OCI-LY1 (cell line): ENCODE measurements around the gene NLRP6.
"Not testable (repeated sequence)": the region's sequence is repeated elsewhere in the genome, so short reads cannot be mapped to it uniquely, and the experiment has no call there.

ENCODE experiments used
- H2AFZ ChIP-seq: fragments of 200-600 bp; sonication (generic), shearing (Covaris generic); 2 replicates; pipeline ENCODE4 v1.6.0; 2014; ENCODE audit warnings: antibody characterized with exemption, mild to moderate bottlenecking, low read length
- H3F3A ChIP-seq: fragments of 200-600 bp; sonication (generic), shearing (Covaris generic); 2 replicates; pipeline ENCODE4 v1.6.0; 2014; ENCODE audit warnings: mild to moderate bottlenecking, antibody characterized with exemption, low read length, moderate library complexity; ENCODE audit not compliant: insufficient read depth
- H3K27ac ChIP-seq: fragments of 200-600 bp; sonication (generic); 2 replicates; pipeline ENCODE4 v1.5.1; 2014; ENCODE audit warnings: low read length, mixed run types, mild to moderate bottlenecking, low read depth; ENCODE audit not compliant: poor library complexity, severe bottlenecking
- H3K27me3 ChIP-seq: fragments of 200-600 bp; sonication (generic); 2 replicates; pipeline ENCODE4 v1.6.0; 2014; ENCODE audit warnings: antibody characterized with exemption, mild to moderate bottlenecking, low read length, moderate library complexity; ENCODE audit not compliant: insufficient read depth
- H3K36me3 ChIP-seq: fragments of 200-600 bp; sonication (generic); 2 replicates; pipeline ENCODE4 v1.6.1; 2014; ENCODE audit warnings: mild to moderate bottlenecking, antibody characterized with exemption, low read length, moderate library complexity, mixed read lengths; ENCODE audit not compliant: insufficient read depth
- H3K4me1 ChIP-seq: fragments of 200-600 bp; sonication (generic); 2 replicates; pipeline ENCODE4 v1.5.1; 2014; ENCODE audit warnings: mild to moderate bottlenecking, low read length, moderate library complexity; ENCODE audit not compliant: insufficient read depth, severe bottlenecking
- H3K4me2 ChIP-seq: fragments of 200-600 bp; sonication (generic), shearing (Covaris generic); 2 replicates; pipeline ENCODE4 v1.6.1; 2014; ENCODE audit warnings: low read length
- H3K4me3 ChIP-seq: fragments of 200-600 bp; sonication (generic); 2 replicates; pipeline ENCODE4 v1.5.1; 2014; ENCODE audit warnings: low read length, low read depth, mild to moderate bottlenecking, mixed read lengths; ENCODE audit not compliant: poor library complexity, severe bottlenecking
- H3K79me2 ChIP-seq: fragments of 200-600 bp; shearing (Covaris generic); 2 replicates; pipeline ENCODE4 v1.6.1; 2016; ENCODE audit warnings: mixed run types, low read length, mixed read lengths; ENCODE audit not compliant: insufficient read depth
- H3K9ac ChIP-seq: fragments of 200-600 bp; sonication (generic), shearing (Covaris generic); 2 replicates; pipeline ENCODE4 v1.6.1; 2014; ENCODE audit warnings: mild to moderate bottlenecking, low read length, mixed read lengths
- H3K9me2 ChIP-seq: fragments of 200-600 bp; sonication (generic), shearing (Covaris generic); 2 replicates; pipeline ENCODE4 v1.6.1; 2014; ENCODE audit warnings: low read depth, mild to moderate bottlenecking, low read length, mixed read lengths
- H3K9me3 ChIP-seq: fragments of 200-600 bp; shearing (Covaris generic); 2 replicates; pipeline ENCODE4 v1.6.1; 2014; ENCODE audit warnings: low read length, mixed read lengths
- H4K20me1 ChIP-seq: fragments of 200-600 bp; sonication (generic), shearing (Covaris generic); 2 replicates; pipeline ENCODE4 v1.6.0; 2016; ENCODE audit warnings: mild to moderate bottlenecking, low read length; ENCODE audit not compliant: insufficient read depth
- CTCF ChIP-seq: fragments of 200-600 bp; sonication (generic), shearing (Covaris generic); IDR thresholded peaks from 2 replicates; pipeline ENCODE4 v1.5.1; 2017; ENCODE audit warnings: mild to moderate bottlenecking, antibody characterized with exemption, low read length, moderate library complexity, mixed read lengths
- EZH2 ChIP-seq: fragments of 200-600 bp; sonication (generic), shearing (Covaris generic); IDR thresholded peaks from 2 replicates; pipeline ENCODE4 v1.8.0; 2017; ENCODE audit warnings: borderline replicate concordance, mixed run types, mild to moderate bottlenecking, antibody characterized with exemption, low read length, moderate library complexity, mixed read lengths

NLRP6 gene

GRCh38 chr11:319121-319887, 41.1 kb downstream of the NLRP6 start:
- not testable (repeated sequence) for H4K20me1 ChIP-seq, H2AFZ ChIP-seq, H3K9ac ChIP-seq, H3K79me2 ChIP-seq, H3K4me1 ChIP-seq, H3K9me2 ChIP-seq, H3F3A ChIP-seq, H3K4me2 ChIP-seq, H3K36me3 ChIP-seq, H3K4me3 ChIP-seq, H3K27ac ChIP-seq, H3K9me3 ChIP-seq, H3K27me3 ChIP-seq

- not testable (repeated sequence) for H3K9me2 ChIP-seq, H3K4me3 ChIP-seq, H3K79me2 ChIP-seq, H3K36me3 ChIP-seq, H3K4me2 ChIP-seq, H3K4me1 ChIP-seq, H3K27ac ChIP-seq, H2AFZ ChIP-seq, H3K9me3 ChIP-seq, H3K27me3 ChIP-seq, H3F3A ChIP-seq, H4K20me1 ChIP-seq, H3K9ac ChIP-seq
Measured at GRCh38 chr11:319888-320273, 41.7 kb downstream of the NLRP6 start.

- H3K4me2 ChIP-seq: no peak overlapping the region
- no peaks in the 10 kb centered on the region for H3K27me3 ChIP-seq
- H3K4me1 ChIP-seq: peaks cover 16% of the 10 kb centered on the region
- TF ChIP-seq EZH2 (no peak), CTCF (no peak)
- no peak overlapping the region for H3K4me3 ChIP-seq
- H4K20me1 ChIP-seq: no peaks in the 10 kb centered on the region
- no peaks in the 10 kb centered on the region for H3K36me3 ChIP-seq
- no peaks in the 10 kb centered on the region for H3F3A ChIP-seq
- H2AFZ ChIP-seq: no peak overlapping the region
- H3K9ac ChIP-seq: no peak overlapping the region
- H3K27ac ChIP-seq: no peak overlapping the region
- H3K9me3 ChIP-seq: no peaks in the 10 kb centered on the region
- H3K79me2 ChIP-seq: no peaks in the 10 kb centered on the region
- no peaks in the 10 kb centered on the region for H3K9me2 ChIP-seq
Measured at GRCh38 chr11:324156-324555, 45.9 kb downstream of the NLRP6 start.

- H3K9me2 ChIP-seq, H3K27ac ChIP-seq, H2AFZ ChIP-seq, H3F3A ChIP-seq, H3K27me3 ChIP-seq, H4K20me1 ChIP-seq, H3K4me3 ChIP-seq, H3K79me2 ChIP-seq, H3K9me3 ChIP-seq, H3K9ac ChIP-seq, H3K4me2 ChIP-seq, H3K36me3 ChIP-seq: not testable (repeated sequence)
- peaks cover 23% of the 10 kb centered on the region for H3K4me1 ChIP-seq
Measured at GRCh38 chr11:324593-325517, 46.6 kb downstream of the NLRP6 start.
